Smooth muscle cell (in vitro differentiated cells): Measurements from ENCODE around the gene FLT3. TPM values are rescaled to one million over a fixed set of nuclear protein-coding genes. Genes with fewer than 3 reads are reported as not detected.
A peak's percentile ranks its signal among the peaks of the same experiment; 100 is the strongest.

Experiments used
- DNase-seq: peaks from one replicate; lab custom pipeline; 2025; ENCODE audit not compliant: unreplicated experiment; lab: John Stamatoyannopoulos, UW
- H2AFZ ChIP-seq: fragments of 200-600 bp; sonication (generic); 2 replicates; pipeline ENCODE4 v1.6.0; 2016; ENCODE audit warnings: antibody characterized with exemption, low read depth, mild to moderate bottlenecking
- H3F3A ChIP-seq: fragments of 200-600 bp; sonication (generic); 2 replicates; pipeline ENCODE4 v1.6.0; 2017; ENCODE audit warnings: antibody characterized with exemption, low read depth
- H3K27ac ChIP-seq: fragments of 200-600 bp; sonication (generic); 2 replicates; pipeline ENCODE4 v1.5.1; 2016; ENCODE audit warnings: low read depth, mild to moderate bottlenecking
- H3K27me3 ChIP-seq: fragments of 200-600 bp; sonication (generic); 2 replicates; pipeline ENCODE4 v1.6.1; 2016; ENCODE audit warnings: low read depth, mild to moderate bottlenecking
- H3K36me3 ChIP-seq: fragments of 200-600 bp; sonication (generic); 2 replicates; pipeline ENCODE4 v1.5.1; 2016; ENCODE audit warnings: low read depth
- H3K4me1 ChIP-seq: fragments of 200-600 bp; sonication (generic); 2 replicates; pipeline ENCODE4 v1.5.1; 2016; ENCODE audit warnings: low read depth
- H3K4me2 ChIP-seq: fragments of 200-600 bp; sonication (generic); 2 replicates; pipeline ENCODE4 v1.6.0; 2016; ENCODE audit warnings: mild to moderate bottlenecking
- H3K4me3 ChIP-seq: fragments of 200-600 bp; sonication (generic); 2 replicates; pipeline ENCODE4 v1.5.1; 2016; ENCODE audit warnings: mild to moderate bottlenecking
- H3K79me2 ChIP-seq: fragments of 200-600 bp; sonication (generic); 2 replicates; pipeline ENCODE4 v1.6.0; 2016; ENCODE audit warnings: low read depth, mild to moderate bottlenecking
- H3K9ac ChIP-seq: fragments of 200-600 bp; sonication (generic); 2 replicates; pipeline ENCODE4 v1.6.0; 2016; ENCODE audit warnings: low read depth
- H3K9me3 ChIP-seq: fragments of 200-600 bp; sonication (generic); replicated peaks from 2 replicates; pipeline ENCODE4 v1.5.1; 2016; ENCODE audit warnings: low read depth
- H4K20me1 ChIP-seq: fragments of 200-600 bp; sonication (generic); 2 replicates; pipeline ENCODE4 v1.6.0; 2016; ENCODE audit warnings: low read depth
- WGBS: methylation state at CpG from one replicate; pipeline ENCODE4 v1.1.7; 2016; ENCODE audit warnings: low lambda C conversion rate; 5-methylcytosine and 5-hydroxymethylcytosine counted together
- polyA plus RNA-seq: library from polyadenylated mRNA; unstranded; fragments of >200 nt; fragmentation: Nextera tagmentation; extraction: Ambion mirVana; gene quantifications from 2 replicates; pipeline ENCODE4 v1.2.1, GENCODE V29; 2016
- total RNA-seq: library from RNA; depleted of rRNA; stranded (reverse); fragments of >200 nt; gene quantifications from 2 replicates; pipeline ENCODE4 v1.2.3, GENCODE V29; 2014
- TF ChIP-seq, protein P1 (sequence below): fragments of 200-600 bp; sonication (generic); IDR thresholded peaks from 2 replicates; pipeline ENCODE4 v1.5.1; 2017; ENCODE audit warnings: borderline replicate concordance, mild to moderate bottlenecking, antibody characterized with exemption; ENCODE audit not compliant: insufficient read depth, poor library complexity, severe bottlenecking

Gene FLT3
- total and polyA plus RNA-seq, 2 experiments from 2014 or later: not detected

DNA sequence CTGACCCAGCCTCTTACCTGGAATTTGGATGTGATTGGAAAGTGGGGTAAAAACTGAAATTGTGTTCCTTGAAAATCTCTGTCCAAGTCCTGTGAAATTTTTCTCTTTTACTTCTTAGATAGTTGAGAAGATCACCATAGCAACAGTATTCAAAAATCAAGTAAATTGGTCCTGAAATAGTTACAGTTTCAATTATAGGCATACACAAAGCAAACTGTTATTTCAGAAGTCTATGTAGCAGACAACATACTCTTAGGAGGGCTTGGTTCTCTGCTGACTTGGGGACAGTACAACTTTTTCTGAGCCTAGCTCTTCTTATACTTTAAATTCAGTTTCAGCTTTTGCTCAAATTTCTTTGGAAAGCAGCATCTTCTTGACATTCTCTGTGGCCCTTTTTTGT, 73.3 kb downstream of the FLT3 start:
- Histone ChIP-seq H3K4me3 (no peak overlapping the region), H3K27me3 (no peaks in the 10 kb centered on the region), H3K4me2 (no peak overlapping the region), H3K27ac (no peak overlapping the region), H3K4me1 (peaks cover 7% of the 10 kb centered on the region), H3F3A (no peaks in the 10 kb centered on the region), H3K9me3 (no peaks in the 10 kb centered on the region), H3K36me3 (no peaks in the 10 kb centered on the region), H4K20me1 (no peaks in the 10 kb centered on the region), H3K9ac (no peak overlapping the region), H2AFZ (no peak overlapping the region), H3K79me2 (no peaks in the 10 kb centered on the region)
- DNase-seq: no peak
- TF ChIP-seq, protein P1, sequence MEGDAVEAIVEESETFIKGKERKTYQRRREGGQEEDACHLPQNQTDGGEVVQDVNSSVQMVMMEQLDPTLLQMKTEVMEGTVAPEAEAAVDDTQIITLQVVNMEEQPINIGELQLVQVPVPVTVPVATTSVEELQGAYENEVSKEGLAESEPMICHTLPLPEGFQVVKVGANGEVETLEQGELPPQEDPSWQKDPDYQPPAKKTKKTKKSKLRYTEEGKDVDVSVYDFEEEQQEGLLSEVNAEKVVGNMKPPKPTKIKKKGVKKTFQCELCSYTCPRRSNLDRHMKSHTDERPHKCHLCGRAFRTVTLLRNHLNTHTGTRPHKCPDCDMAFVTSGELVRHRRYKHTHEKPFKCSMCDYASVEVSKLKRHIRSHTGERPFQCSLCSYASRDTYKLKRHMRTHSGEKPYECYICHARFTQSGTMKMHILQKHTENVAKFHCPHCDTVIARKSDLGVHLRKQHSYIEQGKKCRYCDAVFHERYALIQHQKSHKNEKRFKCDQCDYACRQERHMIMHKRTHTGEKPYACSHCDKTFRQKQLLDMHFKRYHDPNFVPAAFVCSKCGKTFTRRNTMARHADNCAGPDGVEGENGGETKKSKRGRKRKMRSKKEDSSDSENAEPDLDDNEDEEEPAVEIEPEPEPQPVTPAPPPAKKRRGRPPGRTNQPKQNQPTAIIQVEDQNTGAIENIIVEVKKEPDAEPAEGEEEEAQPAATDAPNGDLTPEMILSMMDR: no peak

DNA sequence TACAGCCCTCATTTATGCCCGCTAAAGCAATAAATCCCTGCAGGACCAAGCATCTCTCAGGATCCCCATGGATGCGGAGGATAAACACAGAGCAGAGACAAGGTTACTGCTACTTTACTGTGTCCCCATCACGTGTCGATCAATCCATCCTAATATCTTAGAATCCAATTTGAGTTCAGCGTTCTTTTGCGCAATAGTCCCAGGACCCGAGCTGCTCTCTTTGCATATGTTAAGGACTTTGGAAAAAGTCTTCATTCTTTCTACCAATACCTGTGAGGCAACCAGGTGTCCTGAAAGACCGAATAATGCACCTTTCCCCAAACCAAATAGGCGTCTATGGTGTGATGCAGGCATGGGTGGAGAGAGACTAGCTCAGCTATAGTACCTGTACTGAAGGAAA, 73.9 kb downstream of the FLT3 start:
- no peak overlapping the region for H3K9ac ChIP-seq
- H2AFZ ChIP-seq: no peak overlapping the region
- no peaks in the 10 kb centered on the region for H3K36me3 ChIP-seq
- H3K4me3 ChIP-seq: no peak overlapping the region
- TF ChIP-seq, protein P1: no peak
- no peak for DNase-seq
- no peaks in the 10 kb centered on the region for H3K79me2 ChIP-seq
- no peak overlapping the region for H3K4me2 ChIP-seq
- H3K27me3 ChIP-seq: no peaks in the 10 kb centered on the region
- peaks cover 7% of the 10 kb centered on the region for H3K4me1 ChIP-seq
- no peaks in the 10 kb centered on the region for H3K9me3 ChIP-seq
- WGBS: 87% methylated on average over 9 of the region's 9 CpGs
- no peaks in the 10 kb centered on the region for H4K20me1 ChIP-seq
- H3K27ac ChIP-seq: no peak overlapping the region
- H3F3A ChIP-seq: no peaks in the 10 kb centered on the region

DNA sequence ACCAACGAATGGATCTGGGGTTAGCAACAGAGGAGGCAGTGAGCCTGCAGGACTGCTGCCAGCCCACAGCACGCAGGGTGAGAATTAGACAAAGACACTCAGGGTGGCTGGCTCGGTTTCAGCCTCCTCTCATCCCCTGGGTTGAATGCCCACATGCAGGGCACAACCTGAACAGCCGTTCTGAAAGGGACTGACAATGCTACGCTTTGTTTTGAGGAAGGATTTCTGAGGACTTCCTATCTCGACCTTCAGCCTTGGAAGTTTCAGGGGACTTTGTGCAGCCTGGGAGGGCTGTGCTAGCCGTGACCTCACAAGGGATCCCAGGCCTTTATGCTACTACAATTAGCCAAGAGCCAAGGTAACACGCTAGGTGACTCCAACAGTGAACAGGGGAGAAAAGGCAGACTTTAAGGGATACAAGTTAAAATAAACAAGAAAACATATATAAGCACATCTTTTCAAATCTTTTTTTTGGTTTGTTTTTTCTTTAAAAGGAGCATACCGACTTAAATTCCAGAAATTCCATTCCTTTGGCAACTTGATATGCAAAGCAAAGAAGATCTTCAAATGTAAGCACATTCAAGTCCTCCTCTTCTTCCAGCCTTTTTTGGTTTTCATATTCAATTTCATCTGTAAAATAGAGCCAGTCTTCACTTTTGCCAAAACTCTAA, 77.4 kb downstream of the FLT3 start:
- DNase-seq: no peak
- Histone ChIP-seq H3K4me3 (no peak overlapping the region), H3F3A (no peaks in the 10 kb centered on the region), H3K79me2 (no peaks in the 10 kb centered on the region), H3K36me3 (no peaks in the 10 kb centered on the region), H3K9me3 (no peaks in the 10 kb centered on the region), H3K4me2 (peak overlapping the region; percentile 17), H3K27ac (no peak overlapping the region), H3K4me1 (peaks cover 7% of the 10 kb centered on the region), H4K20me1 (no peaks in the 10 kb centered on the region), H2AFZ (peak overlapping the region; percentile 34), H3K9ac (no peak overlapping the region), H3K27me3 (no peaks in the 10 kb centered on the region)
- TF ChIP-seq, protein P1: no peak
- WGBS: 37% methylated on average over 9 of the region's 9 CpGs

DNA sequence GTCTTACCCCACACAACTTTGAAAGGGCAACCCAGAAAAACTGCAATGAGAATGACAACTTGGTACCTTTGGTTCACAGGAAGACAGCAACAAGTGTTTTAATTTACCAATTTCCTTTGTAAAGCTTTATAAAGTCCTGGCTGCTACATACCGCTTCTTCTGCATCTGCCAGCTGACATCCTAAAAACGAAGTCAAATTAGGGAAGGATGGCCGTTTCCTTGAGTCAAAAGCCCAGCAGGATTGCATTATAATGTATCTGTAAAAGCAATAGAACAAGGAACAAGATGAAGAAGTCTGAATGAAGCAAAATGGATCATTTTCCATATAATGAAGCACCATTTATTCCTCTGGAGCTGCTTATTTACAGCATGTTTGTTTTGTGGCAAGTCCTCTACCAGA, 86.1 kb downstream of the FLT3 start:
- WGBS: 58% methylated on average over 3 of the region's 3 CpGs
- no peak for DNase-seq
- H3K9me3 ChIP-seq: no peaks in the 10 kb centered on the region
- TF ChIP-seq, protein P1: no peak
- no peak overlapping the region for H3K4me3 ChIP-seq
- no peak overlapping the region for H3K27ac ChIP-seq
- no peaks in the 10 kb centered on the region for H3K36me3 ChIP-seq
- no peak overlapping the region for H3K4me2 ChIP-seq
- peaks cover 9% of the 10 kb centered on the region for H3K27me3 ChIP-seq
- no peaks in the 10 kb centered on the region for H4K20me1 ChIP-seq
- H2AFZ ChIP-seq: no peak overlapping the region
- H3K9ac ChIP-seq: no peak overlapping the region
- H3F3A ChIP-seq: no peaks in the 10 kb centered on the region
- H3K79me2 ChIP-seq: no peaks in the 10 kb centered on the region
- no peaks in the 10 kb centered on the region for H3K4me1 ChIP-seq
